Suprapubic skin (tissue), 4 donors: ENCODE data around the gene RAD51AP1.

ENCODE experiments used
- CTCF ChIP-seq, 2 donors: fragments of 200-600 bp in 1 of 2; fragments of 450-650 bp in 1 of 2; sonication (generic) in 1 of 2; IDR thresholded peaks; one replicate each; pipeline ENCODE4 v1.5.1; 2016 to 2019; ENCODE audit warnings: antibody characterized with exemption in 2 of 2, mild to moderate bottlenecking in 1 of 2, moderate library complexity in 1 of 2
- POLR2A ChIP-seq, 2 donors: fragments of 450-650 bp; IDR thresholded peaks; one replicate each; pipeline ENCODE4 v1.6.1; 2017; ENCODE audit warnings: antibody characterized with exemption in 2 of 2, mild to moderate bottlenecking in 2 of 2, moderate library complexity in 2 of 2
- POLR2AphosphoS5 ChIP-seq, 3 donors: sonication (generic); formaldehyde crosslinking; IDR thresholded peaks; one replicate each; pipeline ENCODE4 v1.6.1; 2017; ENCODE audit warnings: antibody characterized with exemption in 3 of 3

- TF ChIP-seq CTCF (IDR thresholded peaks at IDR 0.05): no peak
- TF ChIP-seq POLR2A (IDR thresholded peaks at IDR 0.05): no peak
- TF ChIP-seq POLR2AphosphoS5 (IDR thresholded peaks at IDR 0.05): no peak
Observed at GRCh38 chr12:4518106-4518728, 20.5 kb upstream of the RAD51AP1 start.
